GM19372 (cell line): ENCODE measurements around the gene MARCHF3.
"Not testable (repeated sequence)": the region's sequence is repeated elsewhere in the genome, so short reads cannot be mapped to it uniquely, and the experiment has no call there.

Experiments used
- ATAC-seq: cut with Tn5 transposase; IDR thresholded peaks from one replicate; pipeline ENCODE4 v1.9.1; 2021; ENCODE audit warnings: mild to moderate bottlenecking, low read depth, moderate library complexity; ENCODE audit not compliant: unreplicated experiment

MARCHF3 gene

GRCh38 chr5:126963822-126964375, 66.5 kb downstream of the MARCHF3 start:
- ATAC-seq: no peak

DNA sequence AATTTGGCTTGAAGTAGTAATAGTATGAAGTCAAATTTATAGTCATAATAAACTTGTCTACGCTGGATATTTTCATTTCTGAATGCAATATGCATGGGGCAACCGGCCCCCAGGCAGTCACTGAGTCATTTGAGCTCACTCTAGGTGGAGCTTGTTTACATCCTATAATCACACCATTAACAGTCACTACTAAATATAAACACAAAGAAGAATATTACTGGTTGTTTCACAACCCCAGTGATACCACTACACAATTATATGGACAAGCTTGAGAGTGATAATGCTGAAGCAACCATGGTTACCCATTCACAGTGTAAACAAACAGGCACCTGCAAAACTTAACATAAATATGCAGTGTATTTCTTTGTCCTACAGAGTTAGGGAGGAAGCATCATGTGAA, 68.7 kb downstream of the MARCHF3 start:
- peak; percentile 47 for ATAC-seq

DNA sequence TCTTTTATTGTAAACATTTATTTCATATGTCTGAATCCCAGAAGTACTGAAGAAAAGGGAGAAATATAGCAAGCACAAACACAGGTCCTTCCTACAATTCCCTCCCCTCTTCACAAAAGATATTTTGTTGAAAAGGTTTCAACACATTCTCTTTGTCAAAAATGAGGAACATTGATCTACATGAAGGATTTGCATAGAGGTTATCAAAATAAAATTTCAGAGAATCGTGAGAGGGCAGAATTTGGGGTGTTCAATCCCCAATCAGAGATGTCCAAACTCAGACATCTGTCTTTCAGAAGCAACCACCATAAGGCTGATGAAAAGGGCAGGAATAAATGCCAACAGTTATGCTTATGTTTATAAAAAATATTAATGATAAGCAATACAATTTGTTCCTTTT, 69.2 kb downstream of the MARCHF3 start:
- ATAC-seq: no peak

DNA sequence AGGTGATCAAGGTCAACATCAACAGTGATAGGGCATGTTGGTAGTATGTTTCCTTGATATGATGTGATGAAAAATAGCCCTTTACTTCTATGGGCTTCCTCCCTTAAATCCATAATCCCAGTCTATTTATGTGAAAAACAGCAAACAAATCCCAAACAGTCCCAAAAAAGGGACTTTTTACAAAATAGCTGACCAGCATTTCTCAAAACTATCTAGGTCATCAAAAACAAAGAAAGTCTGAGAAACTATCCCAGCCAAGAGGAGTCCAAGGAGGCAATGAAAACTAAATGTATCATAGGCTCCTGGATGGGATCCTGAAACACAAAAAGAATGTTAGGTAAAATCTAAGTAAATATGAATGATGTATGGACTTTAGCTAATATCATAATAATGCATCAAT, 71.2 kb downstream of the MARCHF3 start:
- ATAC-seq: no peak

DNA sequence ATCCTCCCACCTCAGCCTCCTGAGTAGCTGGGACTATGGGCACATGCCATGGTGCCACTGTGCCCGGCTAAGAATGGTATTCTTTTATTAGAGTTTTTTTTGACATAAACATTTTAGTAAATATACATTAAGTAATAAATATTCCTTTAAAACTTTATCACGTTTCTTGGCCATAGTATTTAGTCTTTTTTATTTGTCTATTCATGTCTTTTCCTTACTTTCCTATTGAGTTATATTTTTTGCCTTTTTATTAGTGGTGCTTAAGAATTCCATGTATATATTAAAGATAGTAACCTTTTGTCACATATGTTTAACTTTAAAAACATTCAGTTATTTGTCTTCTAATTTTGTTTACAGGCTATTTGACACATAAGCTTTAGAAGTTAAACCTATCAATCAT, 73.4 kb downstream of the MARCHF3 start:
- ATAC-seq: no peak

DNA sequence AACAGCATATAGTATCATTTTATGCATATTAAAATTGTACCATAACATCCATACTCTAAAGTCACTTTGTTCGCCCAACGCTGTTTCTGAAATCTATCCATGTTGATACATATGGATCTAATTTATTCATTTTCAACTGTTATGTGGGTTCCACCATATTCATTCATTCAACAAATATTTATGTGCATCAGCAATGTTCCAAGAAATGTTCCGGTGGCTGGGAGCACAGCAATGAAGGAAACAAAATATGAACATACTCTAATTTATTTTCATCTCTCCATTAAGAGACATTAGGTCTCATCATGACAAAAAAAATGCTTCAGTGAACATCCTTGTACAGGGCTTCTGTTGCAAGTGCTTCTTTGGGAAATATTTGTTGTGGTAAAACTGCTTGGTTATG, 75.4 kb downstream of the MARCHF3 start:
- no peak for ATAC-seq

DNA sequence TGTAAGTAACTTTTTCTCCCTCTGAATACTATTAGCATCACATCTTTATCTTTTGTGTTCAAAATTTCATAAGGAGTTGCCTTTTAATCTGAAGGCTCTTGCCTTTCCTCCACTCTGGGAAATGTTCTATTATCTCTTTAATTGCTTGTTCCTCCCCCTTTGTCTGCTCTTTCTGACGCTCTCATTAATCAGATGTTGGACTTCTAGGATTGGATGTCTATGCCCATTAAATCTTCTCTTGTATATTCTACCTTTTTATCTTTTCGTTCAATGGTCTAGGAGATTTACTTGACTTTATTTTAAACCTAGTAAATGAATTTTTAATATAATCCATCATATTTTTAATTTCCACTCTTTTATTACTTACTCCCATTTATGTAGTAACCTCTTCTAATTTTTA, 76.7 kb downstream of the MARCHF3 start:
- ATAC-seq: no peak

GRCh38 chr5:126949475-126949874, 80.9 kb downstream of the MARCHF3 start:
- no peak for ATAC-seq

GRCh38 chr5:126948453-126948852, 81.9 kb downstream of the MARCHF3 start:
- no peak for ATAC-seq

- no peak for ATAC-seq
These were observed 82.4 kb downstream of the MARCHF3 start for GRCh38 chr5:126948011-126948355.

DNA sequence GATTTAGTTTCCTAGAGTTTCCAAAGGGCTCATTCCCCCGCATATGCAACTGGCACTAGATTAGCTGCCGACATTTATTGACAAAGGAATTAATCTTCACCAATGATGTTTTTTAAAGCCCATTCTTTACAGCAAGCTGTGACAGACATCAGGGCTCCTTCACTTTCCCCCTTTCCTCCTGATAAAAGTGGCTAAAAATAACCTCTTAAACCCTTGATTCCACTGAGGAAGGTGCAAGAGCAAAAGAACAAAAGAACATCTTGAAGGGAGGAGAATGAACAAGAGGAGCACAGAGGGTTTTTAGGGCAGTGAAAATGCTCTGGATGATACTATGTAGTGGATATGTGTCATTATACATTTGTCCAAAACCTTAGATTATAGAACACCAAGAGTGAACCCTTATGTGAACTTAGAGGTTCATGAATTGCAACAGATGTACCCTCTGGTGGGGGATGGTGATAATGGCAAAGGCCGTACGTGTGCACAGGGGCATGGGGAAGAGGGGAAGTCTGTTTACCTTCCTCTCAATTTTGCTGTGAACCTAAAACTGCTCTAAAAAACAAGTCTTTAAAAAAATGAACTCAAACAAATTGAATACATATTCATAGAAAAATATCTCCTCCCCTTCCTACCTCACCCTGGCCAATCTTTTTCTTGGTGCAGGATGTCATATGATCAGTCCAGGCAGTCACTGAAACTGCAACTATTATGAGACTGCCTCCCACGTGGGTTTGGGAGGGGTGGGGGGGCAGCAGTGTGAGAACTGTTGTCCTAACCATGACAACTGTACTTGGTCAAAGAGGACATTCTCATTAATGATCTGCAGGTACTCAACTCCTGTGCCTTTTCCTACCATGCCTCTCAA, 83.0 kb downstream of the MARCHF3 start:
- ATAC-seq: peak; percentile 87

DNA sequence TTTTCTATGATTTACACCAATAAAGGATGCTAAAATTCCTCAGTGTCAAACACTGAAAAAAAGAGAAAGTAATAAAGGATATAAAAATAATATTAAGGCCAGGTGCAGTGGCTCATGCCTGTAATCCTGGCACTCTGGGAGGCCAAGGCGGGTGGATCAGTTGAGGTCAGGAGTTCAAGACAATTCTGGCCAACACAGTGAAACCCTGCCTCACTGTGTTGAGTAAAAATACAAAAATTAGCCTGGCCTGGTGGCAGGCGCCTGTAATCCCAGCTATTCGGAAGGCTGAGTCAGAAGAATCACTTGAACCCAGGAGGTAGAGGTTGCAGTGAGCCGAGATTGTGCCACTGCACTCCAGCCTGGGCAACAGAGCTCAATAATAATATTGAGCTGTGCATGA, 87.5 kb downstream of the MARCHF3 start:
- ATAC-seq: not testable (repeated sequence)

GRCh38 chr5:126941403-126941802, 89.0 kb downstream of the MARCHF3 start:
- no peak for ATAC-seq

- no peak for ATAC-seq
These were observed 90.5 kb downstream of the MARCHF3 start for GRCh38 chr5:126939887-126940286.

GRCh38 chr5:126938466-126938865, 91.9 kb downstream of the MARCHF3 start:
- no peak for ATAC-seq

- no peak for ATAC-seq
These were observed 92.6 kb downstream of the MARCHF3 start for GRCh38 chr5:126937771-126938170.

DNA sequence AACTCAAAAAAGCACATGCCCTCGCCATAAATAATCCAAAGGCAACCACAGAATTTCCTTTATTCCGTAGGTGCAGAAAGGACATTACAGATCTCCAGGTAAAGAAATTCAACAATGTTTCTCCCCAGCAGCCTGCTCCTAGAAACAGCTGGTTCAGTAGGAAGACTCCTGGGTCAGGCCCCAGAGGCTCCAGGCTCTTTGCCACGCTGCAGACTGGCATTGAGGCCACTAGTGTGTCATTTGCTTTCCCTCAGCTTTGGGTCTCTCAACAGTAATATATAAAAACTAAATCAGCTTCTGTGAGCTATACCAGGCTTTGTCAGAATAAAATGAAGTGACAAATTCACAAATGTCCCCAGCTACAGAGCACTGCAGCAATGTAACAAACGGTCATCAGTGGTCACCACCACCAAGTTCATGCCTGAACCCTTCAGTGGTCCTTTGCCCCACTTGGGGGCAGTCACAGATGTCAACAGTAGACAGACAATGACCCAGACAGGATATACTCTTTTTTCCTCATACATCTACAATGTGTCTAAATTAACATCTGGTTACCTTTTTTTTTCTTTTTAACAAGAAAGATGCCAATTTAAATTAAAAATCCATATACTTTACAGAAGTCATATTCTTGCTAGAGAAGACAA, 93.5 kb downstream of the MARCHF3 start:
- ATAC-seq: no peak

DNA sequence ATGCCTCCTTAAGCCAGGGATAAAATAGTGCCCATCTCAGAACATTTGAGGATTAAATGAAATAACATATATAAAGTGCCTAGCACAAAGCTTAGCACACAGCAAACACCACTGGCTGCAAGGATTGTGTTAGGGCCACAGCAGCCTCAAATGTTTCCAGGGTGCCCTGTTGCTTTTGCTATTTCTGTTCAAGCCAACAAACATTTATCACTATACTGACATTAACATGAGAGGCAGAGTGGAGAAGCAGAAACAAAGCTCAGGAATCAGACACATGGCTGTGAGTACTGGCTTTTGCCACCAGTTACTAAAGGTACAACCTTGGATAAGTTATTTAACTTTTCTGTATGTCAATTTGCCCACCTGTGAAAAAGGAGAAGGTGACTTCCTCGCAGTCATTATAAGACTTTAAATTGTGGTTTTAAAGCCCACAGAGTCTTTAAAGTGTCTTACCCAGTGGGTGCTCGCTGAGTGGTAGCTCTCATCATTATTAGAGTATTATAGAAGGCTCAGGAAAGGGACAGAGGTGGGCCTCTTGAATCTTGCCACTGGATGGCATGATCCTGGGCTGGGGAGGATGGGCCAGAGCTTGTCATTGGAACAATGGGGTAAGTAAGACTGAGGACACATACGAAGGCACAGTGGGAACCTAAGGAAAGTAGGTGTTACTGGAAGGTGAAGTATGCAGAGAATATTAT, 98.2 kb downstream of the MARCHF3 start:
- ATAC-seq: no peak

DNA sequence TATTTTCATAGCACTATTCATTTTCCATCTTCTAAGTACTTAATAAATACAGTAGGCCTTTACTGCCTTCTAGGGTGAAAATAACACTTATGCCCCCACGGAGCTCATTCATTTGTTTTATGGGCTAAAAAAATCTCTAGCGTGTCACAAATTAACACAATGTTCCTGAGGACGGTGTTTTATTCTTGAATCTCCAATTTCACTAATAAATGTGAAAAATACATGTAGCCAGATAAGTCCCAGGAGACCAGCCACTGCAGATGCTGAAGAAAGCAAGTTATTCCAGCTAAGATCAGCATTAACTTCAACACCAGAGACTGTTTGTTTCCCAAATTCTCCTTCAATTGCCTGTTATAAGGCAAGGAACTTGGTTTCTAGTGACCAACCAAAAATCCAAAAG, 102.3 kb downstream of the MARCHF3 start:
- no peak for ATAC-seq

GRCh38 chr5:126927429-126927828, 102.9 kb downstream of the MARCHF3 start:
- ATAC-seq: no peak

GRCh38 chr5:126926187-126926586, 104.2 kb downstream of the MARCHF3 start:
- ATAC-seq: no peak
